ENCODE results near the gene ZFYVE26.

Gene ZFYVE26

DNA sequence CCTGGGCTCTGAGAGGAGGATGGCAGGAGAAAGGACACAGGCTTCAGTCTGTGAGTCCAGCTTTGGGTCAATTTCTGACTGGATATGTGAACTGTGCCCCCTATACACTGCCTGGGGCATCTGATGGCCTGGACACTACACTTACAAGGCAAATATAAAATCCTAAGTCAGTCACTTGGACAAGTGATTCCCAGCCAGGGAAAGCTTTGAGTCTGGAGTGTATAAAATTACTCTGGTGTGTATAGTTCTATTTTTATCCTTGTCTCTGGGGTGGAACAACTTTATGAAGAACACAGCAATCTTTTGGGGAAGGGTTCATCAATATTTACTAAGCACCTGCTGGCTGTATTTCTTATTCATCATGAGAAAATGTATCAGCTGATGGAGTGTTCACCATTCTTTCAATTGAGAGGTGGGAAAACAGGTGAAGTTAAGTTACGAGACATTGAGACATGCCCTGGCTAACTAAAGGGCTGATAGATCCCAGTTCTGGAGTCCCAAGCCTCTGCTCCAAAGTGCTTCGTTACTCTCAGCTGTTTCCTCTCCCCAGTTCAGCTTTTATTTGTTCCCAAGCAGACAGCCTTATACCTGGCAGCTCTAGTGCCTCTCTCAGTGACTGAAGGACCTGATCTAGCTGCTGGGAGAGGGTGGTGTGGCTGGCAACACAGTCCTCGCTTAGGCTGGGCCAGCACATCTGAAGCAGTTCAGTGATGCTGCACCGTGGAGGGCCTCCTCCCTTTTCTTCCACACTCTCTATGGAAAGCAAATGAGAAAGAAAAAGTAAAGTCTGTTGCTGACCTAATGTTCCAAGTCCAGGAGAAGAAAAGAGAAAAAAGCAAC is 30.9 kb downstream of the ZFYVE26 start:
- CTCF ChIA-PET: interaction anchor here (0.8 kb wide), 1 partner anchor 9 kb away, joined by 4 read pairs; no protein-coding TSS in a partner anchor
- TF ChIP-seq, protein P1, sequence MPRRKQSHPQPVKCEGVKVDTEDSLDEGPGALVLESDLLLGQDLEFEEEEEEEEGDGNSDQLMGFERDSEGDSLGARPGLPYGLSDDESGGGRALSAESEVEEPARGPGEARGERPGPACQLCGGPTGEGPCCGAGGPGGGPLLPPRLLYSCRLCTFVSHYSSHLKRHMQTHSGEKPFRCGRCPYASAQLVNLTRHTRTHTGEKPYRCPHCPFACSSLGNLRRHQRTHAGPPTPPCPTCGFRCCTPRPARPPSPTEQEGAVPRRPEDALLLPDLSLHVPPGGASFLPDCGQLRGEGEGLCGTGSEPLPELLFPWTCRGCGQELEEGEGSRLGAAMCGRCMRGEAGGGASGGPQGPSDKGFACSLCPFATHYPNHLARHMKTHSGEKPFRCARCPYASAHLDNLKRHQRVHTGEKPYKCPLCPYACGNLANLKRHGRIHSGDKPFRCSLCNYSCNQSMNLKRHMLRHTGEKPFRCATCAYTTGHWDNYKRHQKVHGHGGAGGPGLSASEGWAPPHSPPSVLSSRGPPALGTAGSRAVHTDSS (tag by site-specific recombination; IDR thresholded peaks at IDR 0.05): no peak
- TF ChIP-seq ZNF555 (tag by site-specific recombination; conservative IDR thresholded peaks at IDR 0.05) (no peak), ZNF558 (tag by site-specific recombination; IDR thresholded peaks at IDR 0.05) (no peak), GLIS1 (tag by site-specific recombination; IDR thresholded peaks at IDR 0.05) (no peak), TRIM28 (IDR thresholded peaks at IDR 0.05; ENCODE audit: borderline replicate concordance, low read length) (no peak), ZNF664 (tag by site-specific recombination; IDR thresholded peaks at IDR 0.05) (no peak), ZNF623 (tag by site-specific recombination; IDR thresholded peaks at IDR 0.05) (no peak)
- TF ChIP-seq, protein P2, sequence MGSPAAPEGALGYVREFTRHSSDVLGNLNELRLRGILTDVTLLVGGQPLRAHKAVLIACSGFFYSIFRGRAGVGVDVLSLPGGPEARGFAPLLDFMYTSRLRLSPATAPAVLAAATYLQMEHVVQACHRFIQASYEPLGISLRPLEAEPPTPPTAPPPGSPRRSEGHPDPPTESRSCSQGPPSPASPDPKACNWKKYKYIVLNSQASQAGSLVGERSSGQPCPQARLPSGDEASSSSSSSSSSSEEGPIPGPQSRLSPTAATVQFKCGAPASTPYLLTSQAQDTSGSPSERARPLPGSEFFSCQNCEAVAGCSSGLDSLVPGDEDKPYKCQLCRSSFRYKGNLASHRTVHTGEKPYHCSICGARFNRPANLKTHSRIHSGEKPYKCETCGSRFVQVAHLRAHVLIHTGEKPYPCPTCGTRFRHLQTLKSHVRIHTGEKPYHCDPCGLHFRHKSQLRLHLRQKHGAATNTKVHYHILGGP (tag by site-specific recombination; IDR thresholded peaks at IDR 0.05): no peak
- TF ChIP-seq, protein P3, sequence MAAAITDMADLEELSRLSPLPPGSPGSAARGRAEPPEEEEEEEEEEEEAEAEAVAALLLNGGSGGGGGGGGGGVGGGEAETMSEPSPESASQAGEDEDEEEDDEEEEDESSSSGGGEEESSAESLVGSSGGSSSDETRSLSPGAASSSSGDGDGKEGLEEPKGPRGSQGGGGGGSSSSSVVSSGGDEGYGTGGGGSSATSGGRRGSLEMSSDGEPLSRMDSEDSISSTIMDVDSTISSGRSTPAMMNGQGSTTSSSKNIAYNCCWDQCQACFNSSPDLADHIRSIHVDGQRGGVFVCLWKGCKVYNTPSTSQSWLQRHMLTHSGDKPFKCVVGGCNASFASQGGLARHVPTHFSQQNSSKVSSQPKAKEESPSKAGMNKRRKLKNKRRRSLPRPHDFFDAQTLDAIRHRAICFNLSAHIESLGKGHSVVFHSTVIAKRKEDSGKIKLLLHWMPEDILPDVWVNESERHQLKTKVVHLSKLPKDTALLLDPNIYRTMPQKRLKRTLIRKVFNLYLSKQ (tag by site-specific recombination; IDR thresholded peaks at IDR 0.05; ENCODE audit: borderline replicate concordance): no peak
- Histone ChIP-seq H3K9me3 (ENCODE audit: control insufficient read depth, insufficient read depth, low read depth, low read length) (no peaks in the 10 kb centered on the region), H3K36me3 (ENCODE audit: control insufficient read depth in 2 of 2, insufficient read depth in 1 of 2, low read length in 2 of 2) (peaks cover 24 to 99% of the 10 kb centered on the region in 2 experiments), H3K4me3 (ENCODE audit: low read depth, low read length) (no peak overlapping the region), H3K27ac (ENCODE audit: extremely low read depth, low read depth, low read length) (no peak overlapping the region), H3K4me1 (ENCODE audit: control insufficient read depth, insufficient read depth, low read length) (no peaks in the 10 kb centered on the region)
- POLR2A ChIA-PET: no interaction called here

DNA sequence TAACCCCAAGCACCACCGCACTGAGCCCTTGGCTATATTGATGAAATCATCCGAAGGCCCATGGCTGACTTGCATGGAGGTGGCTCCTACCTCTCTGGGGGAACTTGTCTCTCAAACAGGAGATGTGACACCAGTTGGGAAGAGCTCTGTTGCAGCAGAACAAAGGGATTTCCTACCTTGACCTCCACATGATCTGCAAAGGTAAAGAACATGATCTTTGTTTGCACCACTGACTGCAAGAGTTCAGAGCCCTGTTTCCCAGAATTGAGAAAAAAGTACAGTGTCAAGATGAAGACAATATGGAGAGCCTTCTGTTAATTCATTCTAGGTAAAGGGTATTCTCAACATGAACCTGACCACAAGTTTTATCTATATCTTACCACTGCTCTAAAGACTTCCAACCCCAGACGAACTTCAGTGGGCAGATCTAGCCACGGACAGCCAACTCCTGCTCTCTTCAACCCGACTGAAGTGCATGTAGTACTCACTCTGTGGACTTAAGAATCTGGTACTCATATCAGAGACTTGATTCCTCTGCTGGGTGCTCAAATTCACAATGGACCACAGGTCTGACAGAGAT is 32.1 kb downstream of the ZFYVE26 start:
- no peaks in the 10 kb centered on the region for H3K9me3 ChIP-seq (ENCODE audit: control insufficient read depth, insufficient read depth, low read depth, low read length)
- H3K4me1 ChIP-seq (ENCODE audit: control insufficient read depth, insufficient read depth, low read length): no peaks in the 10 kb centered on the region
- POLR2A ChIA-PET: no interaction called here
- H3K36me3 ChIP-seq (ENCODE audit: control insufficient read depth in 2 of 2, insufficient read depth in 1 of 2, low read length in 2 of 2): peaks cover 24 to 97% of the 10 kb centered on the region in 2 experiments
- TF ChIP-seq ZBTB48 (tag by site-specific recombination; IDR thresholded peaks at IDR 0.05) (no peak), SP7 (tag by site-specific recombination; IDR thresholded peaks at IDR 0.05) (no peak), ZNF600 (tag by site-specific recombination; IDR thresholded peaks at IDR 0.05) (no peak)
- TF ChIP-seq, protein P4, sequence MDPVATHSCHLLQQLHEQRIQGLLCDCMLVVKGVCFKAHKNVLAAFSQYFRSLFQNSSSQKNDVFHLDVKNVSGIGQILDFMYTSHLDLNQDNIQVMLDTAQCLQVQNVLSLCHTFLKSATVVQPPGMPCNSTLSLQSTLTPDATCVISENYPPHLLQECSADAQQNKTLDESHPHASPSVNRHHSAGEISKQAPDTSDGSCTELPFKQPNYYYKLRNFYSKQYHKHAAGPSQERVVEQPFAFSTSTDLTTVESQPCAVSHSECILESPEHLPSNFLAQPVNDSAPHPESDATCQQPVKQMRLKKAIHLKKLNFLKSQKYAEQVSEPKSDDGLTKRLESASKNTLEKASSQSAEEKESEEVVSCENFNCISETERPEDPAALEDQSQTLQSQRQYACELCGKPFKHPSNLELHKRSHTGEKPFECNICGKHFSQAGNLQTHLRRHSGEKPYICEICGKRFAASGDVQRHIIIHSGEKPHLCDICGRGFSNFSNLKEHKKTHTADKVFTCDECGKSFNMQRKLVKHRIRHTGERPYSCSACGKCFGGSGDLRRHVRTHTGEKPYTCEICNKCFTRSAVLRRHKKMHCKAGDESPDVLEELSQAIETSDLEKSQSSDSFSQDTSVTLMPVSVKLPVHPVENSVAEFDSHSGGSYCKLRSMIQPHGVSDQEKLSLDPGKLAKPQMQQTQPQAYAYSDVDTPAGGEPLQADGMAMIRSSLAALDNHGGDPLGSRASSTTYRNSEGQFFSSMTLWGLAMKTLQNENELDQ (tag by site-specific recombination; IDR thresholded peaks at IDR 0.05; ENCODE audit: low read depth): no peak
- CTCF ChIA-PET: interaction anchor here (0.6 kb wide), 1 partner anchor 106 kb away, joined by 3 read pairs; no protein-coding TSS in a partner anchor
- H3K4me3 ChIP-seq (ENCODE audit: low read depth, low read length): no peak overlapping the region
- no peak overlapping the region for H3K27ac ChIP-seq (ENCODE audit: extremely low read depth, low read depth, low read length)
